HG03442 (cell line): ENCODE data around the gene STXBP3.
"Not testable (repeated sequence)": the region's sequence is repeated elsewhere in the genome, so short reads cannot be mapped to it uniquely, and the experiment has no call there.

Source experiments
- ATAC-seq: cut with Tn5 transposase; IDR thresholded peaks from one replicate; pipeline ENCODE4 v1.9.1; 2021; ENCODE audit warnings: mild to moderate bottlenecking, moderate library complexity; ENCODE audit not compliant: unreplicated experiment

Gene STXBP3, protein sequence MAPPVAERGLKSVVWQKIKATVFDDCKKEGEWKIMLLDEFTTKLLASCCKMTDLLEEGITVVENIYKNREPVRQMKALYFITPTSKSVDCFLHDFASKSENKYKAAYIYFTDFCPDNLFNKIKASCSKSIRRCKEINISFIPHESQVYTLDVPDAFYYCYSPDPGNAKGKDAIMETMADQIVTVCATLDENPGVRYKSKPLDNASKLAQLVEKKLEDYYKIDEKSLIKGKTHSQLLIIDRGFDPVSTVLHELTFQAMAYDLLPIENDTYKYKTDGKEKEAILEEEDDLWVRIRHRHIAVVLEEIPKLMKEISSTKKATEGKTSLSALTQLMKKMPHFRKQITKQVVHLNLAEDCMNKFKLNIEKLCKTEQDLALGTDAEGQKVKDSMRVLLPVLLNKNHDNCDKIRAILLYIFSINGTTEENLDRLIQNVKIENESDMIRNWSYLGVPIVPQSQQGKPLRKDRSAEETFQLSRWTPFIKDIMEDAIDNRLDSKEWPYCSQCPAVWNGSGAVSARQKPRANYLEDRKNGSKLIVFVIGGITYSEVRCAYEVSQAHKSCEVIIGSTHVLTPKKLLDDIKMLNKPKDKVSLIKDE

DNA sequence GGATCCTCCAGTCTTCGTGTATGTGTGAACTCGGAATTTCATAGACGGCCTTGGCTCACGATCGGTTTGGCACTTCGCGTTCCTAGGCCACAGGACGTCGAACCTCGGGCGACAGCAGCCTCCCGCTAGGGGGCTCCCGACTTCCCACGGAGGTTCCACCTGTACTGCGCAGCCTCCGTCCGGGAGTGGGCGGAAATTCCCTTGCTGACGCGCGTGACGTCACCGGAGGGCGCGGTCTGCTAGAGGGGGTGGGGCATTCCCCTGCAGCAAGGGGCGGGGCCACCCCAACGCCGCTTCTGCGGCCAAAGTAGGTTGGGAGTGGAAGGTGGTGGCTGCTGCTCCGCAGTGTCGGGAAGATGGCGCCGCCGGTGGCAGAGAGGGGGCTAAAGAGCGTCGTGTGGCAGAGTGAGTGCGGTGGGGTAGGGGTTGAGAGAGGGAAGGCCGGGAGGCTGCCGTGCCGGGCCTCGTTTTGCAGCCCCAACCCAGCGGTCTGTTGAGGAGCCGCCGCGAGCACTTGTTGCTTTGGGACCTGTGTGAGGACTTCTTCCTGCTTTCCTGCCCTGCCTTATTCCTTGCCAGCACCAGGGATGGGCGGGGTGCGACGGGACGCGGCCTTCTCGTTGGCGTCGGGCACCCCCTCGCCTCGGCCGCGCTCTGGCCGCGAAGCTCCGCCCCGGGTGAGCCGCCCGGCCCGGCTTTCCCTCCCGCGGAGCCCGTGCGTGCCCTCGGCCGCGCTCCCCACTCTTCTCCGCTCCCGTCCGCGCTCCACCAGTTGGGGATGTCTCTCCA is at the start of gene STXBP3:
Gene STXBP3 (plus strand): TSS at position 293 of the 789 bp plus-strand sequence. CDS start 64 bp downstream, at position 357.
- ATAC-seq = peak; percentile 85

DNA sequence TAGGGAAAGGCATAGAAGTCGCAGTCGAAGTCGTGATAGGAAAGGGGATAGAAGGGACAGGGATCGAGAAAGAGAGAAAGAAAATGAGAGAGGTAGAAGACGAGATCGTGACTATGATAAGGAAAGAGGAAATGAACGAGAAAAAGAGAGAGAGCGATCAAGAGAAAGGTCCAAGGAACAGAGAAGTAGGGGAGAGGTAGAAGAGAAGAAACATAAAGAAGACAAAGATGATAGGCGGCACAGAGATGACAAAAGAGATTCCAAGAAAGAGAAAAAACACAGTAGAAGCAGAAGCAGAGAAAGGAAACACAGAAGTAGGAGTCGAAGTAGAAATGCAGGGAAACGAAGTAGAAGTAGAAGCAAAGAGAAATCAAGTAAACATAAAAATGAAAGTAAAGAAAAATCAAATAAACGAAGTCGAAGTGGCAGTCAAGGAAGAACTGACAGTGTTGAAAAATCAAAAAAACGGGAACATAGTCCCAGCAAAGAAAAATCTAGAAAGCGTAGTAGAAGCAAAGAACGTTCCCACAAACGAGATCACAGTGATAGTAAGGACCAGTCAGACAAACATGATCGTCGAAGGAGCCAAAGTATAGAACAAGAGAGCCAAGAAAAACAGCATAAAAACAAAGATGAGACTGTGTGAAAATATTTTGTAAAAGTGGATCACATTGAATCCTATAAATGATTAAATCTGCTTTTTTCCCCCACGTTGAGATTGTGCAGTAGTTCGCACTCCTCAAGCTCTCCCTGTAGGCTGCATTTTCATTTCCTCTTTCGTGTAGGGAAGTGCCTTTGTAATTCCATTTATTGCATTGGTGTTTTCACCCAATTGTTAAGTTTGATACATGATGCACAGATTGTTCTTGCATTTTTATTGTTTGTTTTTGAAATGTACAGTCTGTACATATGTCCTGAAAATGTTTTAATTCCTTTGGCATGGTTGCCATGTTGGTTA is 46.8 kb upstream of the STXBP3 start:
- ATAC-seq = no peak

DNA sequence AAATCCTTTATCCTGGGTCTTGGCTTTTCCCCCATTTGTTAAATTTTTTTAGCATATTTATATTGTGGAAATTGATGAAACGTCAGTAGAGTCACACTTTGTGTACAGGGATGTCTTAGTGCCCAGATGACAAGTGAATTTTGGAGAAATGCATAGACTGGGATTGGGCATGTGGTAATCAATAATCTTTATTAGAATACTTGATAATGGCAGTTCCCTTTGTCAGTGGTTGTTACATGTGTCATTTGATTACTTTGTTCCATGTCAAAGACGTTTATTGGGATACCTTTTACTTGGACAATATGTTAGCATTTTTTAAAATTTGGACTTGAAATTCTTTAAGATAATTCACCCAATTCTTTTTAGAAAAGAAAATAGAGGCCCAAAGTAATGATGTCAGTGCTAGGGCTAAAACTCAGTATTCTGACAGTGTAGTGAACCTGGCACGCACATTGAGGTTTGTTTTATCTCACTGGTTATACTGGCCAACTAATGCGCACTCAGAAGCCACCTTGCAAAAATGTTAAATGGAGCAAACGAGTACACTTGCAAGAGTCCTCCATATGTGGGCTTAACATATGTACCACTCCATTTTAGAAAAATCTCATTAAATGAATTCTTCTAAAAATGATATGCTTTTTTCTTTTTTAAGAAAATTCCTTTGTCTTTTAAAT is 45.2 kb upstream of the STXBP3 start:
- ATAC-seq = no peak

GRCh38 chr1:108702109-108702508 is 44.4 kb upstream of the STXBP3 start:
- not testable (repeated sequence) for ATAC-seq

DNA sequence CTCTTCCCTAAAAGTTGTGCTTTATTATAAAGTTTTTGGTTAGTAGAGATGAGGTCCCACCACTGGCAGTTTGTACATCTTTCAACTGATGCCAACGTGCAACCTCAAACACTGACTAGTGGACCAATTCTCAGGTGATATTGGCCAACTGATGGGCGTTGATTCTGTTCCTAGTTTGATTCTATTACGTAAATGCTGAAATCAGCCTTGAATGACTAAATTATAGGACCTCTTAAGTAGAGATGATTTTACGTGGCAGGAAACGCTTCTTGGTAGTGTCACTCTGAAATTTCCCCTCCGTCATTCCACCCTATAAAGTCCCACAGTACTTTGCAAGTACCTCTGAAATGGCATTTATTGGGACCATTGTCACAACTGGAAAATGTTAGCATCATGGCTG is 42.5 kb upstream of the STXBP3 start:
- peak; percentile 24 for ATAC-seq

GRCh38 chr1:108704496-108704895 is 42.0 kb upstream of the STXBP3 start:
- no peak for ATAC-seq

DNA sequence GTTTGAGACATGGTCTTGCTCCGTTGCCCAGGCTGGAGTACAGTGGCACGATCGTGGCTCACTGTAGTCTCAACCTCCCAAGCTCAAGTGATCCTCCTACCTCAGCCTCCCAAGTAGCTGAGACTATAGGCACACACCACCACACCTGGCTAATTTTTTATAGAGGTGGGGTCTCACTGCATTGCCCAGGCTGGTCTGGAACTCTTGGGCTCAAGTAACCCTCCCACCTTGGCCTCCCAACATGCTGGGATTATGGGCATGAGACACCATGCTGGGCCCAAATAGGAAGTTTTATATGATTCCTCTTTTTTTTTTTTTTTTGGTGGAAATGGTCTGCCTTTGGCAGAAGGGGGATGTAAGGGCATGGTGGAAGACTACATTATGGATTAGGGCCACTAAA is 39.8 kb upstream of the STXBP3 start:
- no peak for ATAC-seq

- peak; percentile 49 for ATAC-seq
Observed at GRCh38 chr1:108708691-108709660, 37.5 kb upstream of the STXBP3 start.

- no peak for ATAC-seq
Observed at GRCh38 chr1:108712606-108713150, 33.8 kb upstream of the STXBP3 start, which contains the start of gene FNDC7. TSS of gene FNDC7 (plus strand) at chr1:108712908. CDS start at chr1:108712934, 26 bp downstream.

DNA sequence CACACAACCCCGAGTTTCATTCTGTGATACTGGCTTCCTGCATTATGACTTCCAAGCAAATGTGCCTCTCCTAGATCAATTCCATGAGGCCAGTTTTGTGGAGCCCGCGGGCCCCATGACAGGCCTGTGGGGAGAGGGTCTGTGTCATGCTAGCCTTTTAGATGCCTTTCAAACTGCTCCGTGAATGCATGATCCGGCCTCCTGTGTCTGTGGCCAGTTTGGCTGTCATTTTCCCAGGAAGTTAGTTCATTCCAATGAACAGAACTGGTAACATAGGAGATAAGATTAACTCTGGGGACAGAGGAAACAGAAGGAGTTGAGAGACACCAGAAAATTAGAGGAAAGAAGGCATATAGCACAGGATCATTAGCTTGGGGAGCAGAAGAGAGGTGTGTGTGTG is 30.5 kb upstream of the STXBP3 start:
- no peak for ATAC-seq

GRCh38 chr1:108716437-108717230 is 29.8 kb upstream of the STXBP3 start:
- ATAC-seq = no peak

- ATAC-seq = no peak
Observed at GRCh38 chr1:108717774-108718316, 28.6 kb upstream of the STXBP3 start.

- no peak for ATAC-seq
Observed at GRCh38 chr1:108718927-108719655, 27.4 kb upstream of the STXBP3 start.

DNA sequence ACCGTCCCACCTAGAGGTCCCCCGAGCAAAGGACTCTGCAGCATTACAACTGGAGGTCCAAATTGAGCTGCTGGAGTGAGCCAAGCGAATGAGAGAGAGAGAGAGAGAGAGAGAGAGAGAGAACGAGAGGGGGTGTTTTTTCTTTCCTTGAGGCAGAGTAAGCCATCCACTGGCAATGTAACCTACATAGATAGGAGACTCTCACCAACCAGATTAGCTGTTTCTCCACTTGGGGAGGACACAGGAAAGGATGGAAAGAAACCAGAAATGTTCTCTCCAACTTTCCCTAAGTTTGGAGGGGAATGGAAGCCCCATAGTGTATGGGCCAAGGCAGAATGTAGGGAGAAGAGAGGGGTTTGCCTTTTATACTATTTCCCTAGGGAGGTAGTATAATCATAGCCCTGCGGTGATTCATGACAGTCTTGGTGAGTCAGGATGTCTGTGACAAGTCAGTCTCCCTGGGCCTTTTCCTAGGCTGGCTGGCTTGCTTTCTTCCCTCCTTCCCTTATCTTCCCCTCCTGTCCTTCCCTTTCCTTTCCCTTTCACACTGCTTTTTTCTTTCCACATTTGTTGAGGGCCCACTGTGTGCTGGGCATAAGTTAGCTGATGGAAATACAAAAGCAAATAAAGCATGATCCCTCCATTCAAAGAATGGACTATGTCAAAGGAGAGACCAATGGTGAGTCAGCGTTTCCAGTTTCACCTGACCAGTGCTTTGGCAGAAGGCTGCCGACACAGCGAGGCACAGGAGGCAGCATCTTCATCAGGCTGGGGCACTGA is 26.6 kb upstream of the STXBP3 start:
- ATAC-seq = no peak

GRCh38 chr1:108722292-108722691 is 24.2 kb upstream of the STXBP3 start:
- no peak for ATAC-seq

DNA sequence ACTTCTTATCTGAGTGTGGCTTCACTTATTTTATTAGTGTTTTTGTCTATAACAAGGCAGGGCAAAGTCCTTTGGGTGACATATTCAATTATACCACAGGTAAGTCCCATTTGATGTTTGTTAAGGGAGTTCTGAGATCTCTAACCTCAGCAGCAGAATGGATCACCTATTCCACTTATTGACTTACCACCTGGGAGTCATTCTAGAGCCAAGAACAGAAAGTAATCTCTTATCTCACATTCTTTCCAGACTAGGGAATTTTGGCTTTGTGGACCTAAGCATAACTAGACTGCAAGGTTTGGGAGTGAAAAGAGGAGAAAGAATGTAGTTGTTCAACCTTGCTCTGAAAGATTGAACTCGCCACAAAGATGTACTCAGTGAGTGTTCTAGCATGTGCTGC is 20.6 kb upstream of the STXBP3 start:
- no peak for ATAC-seq
